HG03159 (cell line): ENCODE data around the gene CD68.
A peak's percentile ranks its signal among the peaks of the same experiment; 100 is the strongest.

Source experiments
- ATAC-seq: cut with Tn5 transposase; IDR thresholded peaks from one replicate; pipeline ENCODE4 v1.9.1; 2021; ENCODE audit warnings: mild to moderate bottlenecking, moderate library complexity; ENCODE audit not compliant: unreplicated experiment

The CD68 gene, protein sequence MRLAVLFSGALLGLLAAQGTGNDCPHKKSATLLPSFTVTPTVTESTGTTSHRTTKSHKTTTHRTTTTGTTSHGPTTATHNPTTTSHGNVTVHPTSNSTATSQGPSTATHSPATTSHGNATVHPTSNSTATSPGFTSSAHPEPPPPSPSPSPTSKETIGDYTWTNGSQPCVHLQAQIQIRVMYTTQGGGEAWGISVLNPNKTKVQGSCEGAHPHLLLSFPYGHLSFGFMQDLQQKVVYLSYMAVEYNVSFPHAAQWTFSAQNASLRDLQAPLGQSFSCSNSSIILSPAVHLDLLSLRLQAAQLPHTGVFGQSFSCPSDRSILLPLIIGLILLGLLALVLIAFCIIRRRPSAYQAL

DNA sequence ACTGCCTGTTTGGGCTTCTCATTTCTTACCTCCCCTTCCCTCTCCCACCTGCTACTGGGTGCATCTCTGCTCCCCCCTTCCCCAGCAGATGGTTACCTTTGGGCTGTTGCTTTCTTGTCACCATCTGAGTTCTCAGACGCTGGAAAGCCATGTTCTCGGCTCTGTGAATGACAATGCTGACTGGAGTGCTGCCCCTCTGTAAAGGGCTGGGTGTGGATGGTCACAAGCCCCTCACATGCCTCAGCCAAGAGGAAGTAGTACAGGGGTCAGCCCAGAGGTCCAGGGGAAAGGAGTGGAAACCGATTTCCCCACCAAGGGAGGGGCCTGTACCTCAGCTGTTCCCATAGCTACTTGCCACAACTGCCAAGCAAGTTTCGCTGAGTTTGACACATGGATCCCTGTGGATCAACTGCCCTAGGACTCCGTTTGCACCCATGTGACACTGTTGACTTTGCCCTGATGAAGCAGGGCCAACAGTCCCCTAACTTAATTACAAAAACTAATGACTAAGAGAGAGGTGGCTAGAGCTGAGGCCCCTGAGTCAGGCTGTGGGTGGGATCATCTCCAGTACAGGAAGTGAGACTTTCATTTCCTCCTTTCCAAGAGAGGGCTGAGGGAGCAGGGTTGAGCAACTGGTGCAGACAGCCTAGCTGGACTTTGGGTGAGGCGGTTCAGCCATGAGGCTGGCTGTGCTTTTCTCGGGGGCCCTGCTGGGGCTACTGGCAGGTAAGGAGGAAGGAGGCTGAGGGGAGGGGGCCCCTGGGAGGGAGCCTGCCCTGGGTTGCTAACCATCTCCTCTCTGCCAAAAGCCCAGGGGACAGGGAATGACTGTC lies at the start of gene CD68:
Gene CD68 (plus strand): TSS at position 638 of the 833 bp plus-strand sequence. CDS start 40 bp downstream, at position 678.
- ATAC-seq = peak; percentile 34

DNA sequence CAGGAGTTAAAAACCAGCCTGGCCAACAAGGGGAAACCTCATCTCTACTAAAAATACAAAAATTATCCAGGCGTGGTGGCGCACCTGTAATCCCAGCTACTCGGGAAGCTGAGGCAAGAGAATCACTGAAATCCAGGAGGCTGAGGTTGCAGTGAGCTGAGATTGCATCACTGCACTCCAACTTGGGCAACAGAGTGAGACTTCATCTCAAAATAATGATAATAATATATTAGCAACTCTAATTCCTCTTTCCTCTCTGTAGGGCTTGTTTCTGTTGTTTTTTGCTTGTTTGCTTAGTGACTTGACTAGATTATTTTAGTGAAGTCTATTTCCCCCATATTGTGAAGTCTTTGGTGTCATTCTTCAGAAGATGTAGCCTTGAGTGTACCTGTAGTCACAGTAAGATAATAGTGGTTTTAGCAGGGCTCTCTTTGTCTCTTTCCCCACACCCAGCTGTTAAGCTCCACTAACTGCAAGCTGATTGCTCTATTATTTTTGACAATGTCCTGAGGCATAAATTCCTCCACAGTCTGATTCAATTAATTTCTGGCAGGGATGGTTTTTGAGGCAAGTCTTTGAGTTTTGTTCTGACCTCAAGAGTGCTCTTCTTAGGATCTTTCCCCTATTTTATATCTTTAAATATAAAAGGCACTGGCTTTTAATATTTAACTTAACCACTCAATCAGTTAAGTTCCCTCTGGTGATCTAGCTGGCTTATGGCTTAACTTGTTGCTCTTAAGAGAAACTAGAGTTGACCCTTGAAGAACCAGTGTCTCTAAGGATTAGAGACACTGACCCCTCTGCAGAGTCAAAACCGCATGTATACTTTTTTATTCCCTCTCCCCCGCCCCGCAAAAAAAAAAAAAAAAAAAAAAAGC lies 49.2 kb upstream of the CD68 start:
- ATAC-seq = no peak

GRCh38 chr17:7538050-7538449 lies 41.4 kb upstream of the CD68 start:
- ATAC-seq = no peak

DNA sequence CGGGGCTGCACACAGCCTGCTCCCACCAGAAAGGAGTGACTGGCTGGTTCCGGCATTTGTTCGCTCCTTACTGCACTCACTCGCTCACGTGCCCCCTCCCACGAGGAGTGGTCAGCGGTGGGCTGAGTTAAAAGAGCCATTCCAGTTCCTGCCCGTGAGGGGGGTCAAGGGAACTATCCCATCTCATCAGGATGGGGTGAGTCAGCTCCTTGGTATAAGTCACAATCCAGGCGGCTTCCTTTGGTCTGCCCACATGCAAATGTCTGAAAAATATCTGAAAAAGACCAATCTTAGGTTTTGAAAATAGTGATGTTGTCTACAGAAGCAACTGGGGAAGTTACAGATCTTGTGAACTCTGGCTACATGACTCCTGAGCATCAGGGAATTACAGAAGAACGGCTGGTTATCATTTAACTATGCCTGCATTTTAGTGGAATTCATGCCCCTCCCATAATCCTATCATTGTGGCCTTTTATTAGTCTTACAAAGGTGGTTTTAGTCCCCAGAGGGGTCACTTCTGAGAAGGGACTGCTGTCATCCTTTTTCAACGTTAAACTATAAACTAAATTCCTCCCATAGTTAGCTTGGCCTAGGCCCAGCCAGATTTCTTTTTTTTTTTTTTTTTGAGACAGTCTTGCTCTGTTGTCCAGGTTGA lies 40.4 kb upstream of the CD68 start:
- no peak for ATAC-seq

DNA sequence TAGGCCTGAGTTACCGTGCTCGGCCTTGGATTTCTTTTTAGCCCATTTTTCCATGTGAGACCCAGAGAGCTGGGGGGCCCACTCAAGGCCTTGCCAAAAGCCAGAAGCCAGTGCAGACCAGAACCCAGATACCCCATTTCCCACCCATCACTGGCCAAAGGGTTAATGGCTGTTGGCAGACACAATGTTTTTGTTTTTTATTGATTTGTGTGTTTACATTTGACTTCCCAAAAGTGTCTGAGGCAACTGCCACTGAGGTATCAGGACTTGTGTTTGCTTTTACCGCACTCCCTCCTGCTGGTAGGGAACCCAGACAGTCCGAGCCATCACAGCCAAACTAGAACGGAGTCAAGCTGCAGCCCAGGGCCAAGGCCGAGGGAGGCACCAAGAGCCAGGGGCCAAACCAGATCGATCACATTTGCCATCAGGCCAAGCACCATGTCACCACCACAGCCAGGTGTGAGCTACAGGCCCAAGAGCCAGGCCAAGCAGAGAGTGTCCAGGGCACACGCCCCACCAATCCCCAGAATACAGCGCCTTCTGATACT lies 38.3 kb upstream of the CD68 start:
- no peak for ATAC-seq

DNA sequence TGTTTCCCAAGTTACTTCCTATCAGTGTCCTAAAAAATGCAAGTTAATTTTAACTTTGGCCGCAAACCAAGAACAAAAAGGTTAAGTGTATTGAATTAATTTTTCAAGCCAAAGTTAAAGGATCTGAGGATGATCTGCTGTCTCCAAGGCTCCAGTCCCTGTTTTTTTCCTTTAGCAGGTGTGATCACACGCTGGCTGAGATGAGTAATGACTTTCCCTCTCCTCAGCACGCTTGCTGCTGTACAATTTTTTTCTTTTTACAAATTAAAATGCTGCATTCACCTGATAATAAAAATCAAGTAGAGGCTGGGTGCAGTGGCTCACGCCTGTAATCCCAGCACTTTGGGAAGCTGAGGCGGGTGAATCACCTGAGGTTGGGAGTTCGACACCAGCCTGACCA lies 34.5 kb upstream of the CD68 start:
- no peak for ATAC-seq

- ATAC-seq = no peak
These were observed 30.6 kb upstream of the CD68 start, which contains the start of gene TNFSF12 for GRCh38 chr17:7548585-7549400. TSS of gene TNFSF12 (plus strand) at chr17:7549058. CDS start at chr17:7549154, 96 bp downstream.

DNA sequence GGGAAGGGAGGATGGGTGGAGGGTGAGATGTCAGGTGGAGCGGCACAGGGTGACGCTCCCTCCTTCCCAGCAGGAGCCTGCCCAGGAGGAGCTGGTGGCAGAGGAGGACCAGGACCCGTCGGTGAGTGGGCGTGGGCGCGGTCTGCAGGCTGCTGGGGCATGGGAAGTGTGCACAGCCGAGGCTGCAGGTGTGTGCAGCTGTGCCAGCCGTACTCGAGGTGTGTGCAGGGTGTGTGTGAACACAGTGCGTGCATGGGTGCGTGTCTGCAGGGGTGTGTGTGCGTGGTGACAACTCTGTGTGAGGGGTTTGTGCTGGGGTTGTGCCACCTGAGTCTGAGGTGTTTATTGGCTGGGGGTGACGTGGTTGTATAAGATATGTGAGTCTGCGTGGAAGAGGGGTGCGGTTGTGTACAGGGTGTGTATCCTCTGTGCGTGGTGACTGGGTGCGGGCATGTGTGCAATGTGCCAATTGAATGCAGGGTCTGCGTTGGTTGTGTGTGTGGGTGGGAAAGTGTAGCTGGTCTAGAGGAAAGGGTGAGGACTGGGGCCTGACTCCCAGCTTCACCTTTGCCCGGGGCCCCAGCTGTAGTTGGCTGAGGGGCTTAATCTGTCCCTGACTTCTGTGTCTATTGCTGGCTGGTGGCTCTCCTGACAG lies 29.9 kb upstream of the CD68 start:
- no peak for ATAC-seq

DNA sequence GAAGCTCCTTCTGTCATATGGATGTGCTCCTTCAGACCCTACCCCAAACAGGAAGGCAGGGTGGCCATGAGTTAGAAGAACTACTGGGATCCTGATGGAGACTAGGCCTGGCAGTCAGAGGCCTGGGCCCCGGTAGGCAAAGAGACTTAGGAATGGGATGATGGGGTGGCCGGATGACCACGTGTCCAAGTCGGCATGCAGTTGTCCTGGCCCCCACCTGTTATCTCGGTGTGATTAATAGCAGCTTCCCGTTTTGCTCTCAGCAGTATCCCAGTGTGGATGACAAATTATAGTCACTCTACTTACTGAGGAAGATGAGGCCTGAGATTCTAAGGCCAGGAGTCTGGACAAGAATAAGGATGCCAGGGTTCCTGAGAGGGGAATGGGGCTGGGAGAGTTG lies 29.1 kb upstream of the CD68 start:
- ATAC-seq = no peak

- no peak for ATAC-seq
These were observed 28.0 kb upstream of the CD68 start for GRCh38 chr17:7551396-7551795.

- peak; percentile 52 for ATAC-seq
These were observed 26.8 kb upstream of the CD68 start for GRCh38 chr17:7552621-7553051.

- no peak for ATAC-seq
These were observed 26.1 kb upstream of the CD68 start for GRCh38 chr17:7553356-7553755.

DNA sequence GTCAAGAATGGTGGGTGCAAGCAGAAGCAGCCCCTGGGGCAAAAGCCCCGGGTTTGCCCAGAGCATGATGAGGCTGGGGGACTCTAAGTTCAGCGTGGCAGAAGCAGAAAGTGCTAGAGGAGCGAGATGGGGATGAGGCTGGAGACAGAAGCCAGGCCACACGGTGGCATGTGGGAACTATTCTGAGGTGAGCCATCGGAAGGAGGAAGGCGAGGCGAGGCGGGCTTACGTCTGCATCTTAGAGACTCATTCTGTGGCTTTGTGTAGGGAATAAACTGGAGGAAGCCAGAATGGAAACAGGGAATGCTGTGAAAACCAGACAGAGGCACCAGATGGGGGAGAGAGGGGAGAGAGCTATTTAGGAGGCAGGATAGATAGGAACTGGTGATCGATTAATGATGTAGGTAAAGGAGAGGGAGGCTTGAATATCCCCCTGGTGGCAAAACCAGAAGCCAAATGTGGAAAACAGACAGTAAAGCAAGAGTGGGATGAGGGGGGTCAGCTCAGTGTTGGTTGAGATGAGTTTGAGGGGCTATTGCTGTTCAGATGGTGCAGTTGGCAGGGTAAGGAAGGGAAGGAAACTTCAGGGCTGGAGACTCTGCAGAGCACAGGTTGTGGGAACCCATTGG lies 24.0 kb upstream of the CD68 start:
- no peak for ATAC-seq

DNA sequence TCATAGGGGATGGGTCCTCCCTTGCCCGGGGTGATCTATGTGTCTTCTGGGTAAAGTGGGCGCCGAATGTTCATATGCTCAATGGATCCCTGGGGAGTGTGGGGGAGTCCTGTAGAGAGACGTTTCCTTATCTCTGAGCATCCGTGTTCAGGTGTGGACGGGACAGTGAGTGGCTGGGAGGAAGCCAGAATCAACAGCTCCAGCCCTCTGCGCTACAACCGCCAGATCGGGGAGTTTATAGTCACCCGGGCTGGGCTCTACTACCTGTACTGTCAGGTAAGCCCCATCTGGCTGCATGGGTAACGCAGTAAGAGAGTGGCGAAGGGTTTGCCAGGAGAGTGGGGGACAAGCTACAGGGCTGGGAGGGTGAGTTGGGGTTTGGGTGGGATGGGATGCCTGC lies 22.8 kb upstream of the CD68 start:
- ATAC-seq = no peak

DNA sequence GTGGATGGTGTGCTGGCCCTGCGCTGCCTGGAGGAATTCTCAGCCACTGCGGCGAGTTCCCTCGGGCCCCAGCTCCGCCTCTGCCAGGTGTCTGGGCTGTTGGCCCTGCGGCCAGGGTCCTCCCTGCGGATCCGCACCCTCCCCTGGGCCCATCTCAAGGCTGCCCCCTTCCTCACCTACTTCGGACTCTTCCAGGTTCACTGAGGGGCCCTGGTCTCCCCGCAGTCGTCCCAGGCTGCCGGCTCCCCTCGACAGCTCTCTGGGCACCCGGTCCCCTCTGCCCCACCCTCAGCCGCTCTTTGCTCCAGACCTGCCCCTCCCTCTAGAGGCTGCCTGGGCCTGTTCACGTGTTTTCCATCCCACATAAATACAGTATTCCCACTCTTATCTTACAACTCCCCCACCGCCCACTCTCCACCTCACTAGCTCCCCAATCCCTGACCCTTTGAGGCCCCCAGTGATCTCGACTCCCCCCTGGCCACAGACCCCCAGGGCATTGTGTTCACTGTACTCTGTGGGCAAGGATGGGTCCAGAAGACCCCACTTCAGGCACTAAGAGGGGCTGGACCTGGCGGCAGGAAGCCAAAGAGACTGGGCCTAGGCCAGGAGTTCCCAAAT lies 22.2 kb upstream of the CD68 start:
- no peak for ATAC-seq

GRCh38 chr17:7557775-7558543 lies 21.5 kb upstream of the CD68 start:
- ATAC-seq = no peak
